Measurements from ENCODE around the gene MXD4.

- TF ChIP-seq CTBP1 (IDR thresholded peaks at IDR 0.05; ENCODE audit: borderline replicate concordance) (no peak), SP1 (IDR thresholded peaks at IDR 0.05) (no peak), ELF4 (IDR thresholded peaks at IDR 0.05) (no peak), TARDBP (IDR thresholded peaks at IDR 0.05) (no peak), SUZ12 (IDR thresholded peaks at IDR 0.05) (no peak), HDGF (IDR thresholded peaks at IDR 0.05; ENCODE audit: borderline replicate concordance) (no peak), NFRKB (IDR thresholded peaks at IDR 0.05) (no peak), BHLHE40 (IDR thresholded peaks at IDR 0.05; ENCODE audit: borderline replicate concordance) (no peak), FOXK2 (IDR thresholded peaks at IDR 0.05) (no peak), LEF1 (IDR thresholded peaks at IDR 0.05; ENCODE audit: borderline replicate concordance) (no peak), ARNT (IDR thresholded peaks at IDR 0.05) (no peak), PKNOX1 (IDR thresholded peaks at IDR 0.05) (no peak), FOXM1 (IDR thresholded peaks at IDR 0.05; ENCODE audit: borderline replicate concordance) (no peak), ZNF384 (IDR thresholded peaks at IDR 0.05) (no peak)
These were observed 14.5 kb downstream of the MXD4 start for GRCh38 chr4:2247128-2248043.
